DND-41 (cell line): ENCODE results near the gene FAM240A.

Experiments used
- CTCF ChIP-seq: IDR thresholded peaks from 2 replicates; pipeline ENCODE4 v1.5.1; 2012; ENCODE audit warnings: borderline replicate concordance, low read length, moderate library complexity, mild to moderate bottlenecking; ENCODE audit not compliant: poor library complexity, severe bottlenecking; ENCODE audit errors: extremely low read depth
- EZH2 ChIP-seq: IDR thresholded peaks from 3 replicates; pipeline ENCODE4 v1.6.1; 2012; ENCODE audit warnings: borderline replicate concordance, low read depth, mild to moderate bottlenecking, moderate library complexity, low read length, inconsistent platforms; ENCODE audit not compliant: severe bottlenecking

- TF ChIP-seq EZH2 (no peak), CTCF (no peak)
Observed at GRCh38 chr3:46639221-46639620, 26.9 kb downstream of the FAM240A start.
